H9 (cell line): ENCODE data around the gene AADAC. TPM values are rescaled to one million over a fixed set of nuclear protein-coding genes. Genes with fewer than 3 reads are reported as not detected.
A peak's percentile ranks its signal among the peaks of the same experiment; 100 is the strongest.

Experiments
- DNase-seq: peaks from one replicate; pipeline ENCODE4 v3.0.0-alpha.2; 2017
- H2AFZ ChIP-seq: one replicate; pipeline ENCODE4 v1.6.1; 2013; ENCODE audit warnings: mild to moderate bottlenecking, low read length, control low read depth, moderate library complexity
- H2AK5ac ChIP-seq: 2 replicates; pipeline ENCODE4 v1.6.1; 2013; ENCODE audit warnings: low read length, control low read depth, mixed read lengths; ENCODE audit not compliant: insufficient read length
- H2BK120ac ChIP-seq: one replicate; pipeline ENCODE4 v1.6.1; 2013; ENCODE audit warnings: low read depth, mild to moderate bottlenecking, low read length, control low read depth, inconsistent platforms; ENCODE audit not compliant: poor library complexity, severe bottlenecking
- H2BK12ac ChIP-seq: 2 replicates; pipeline ENCODE4 v1.6.1; 2013; ENCODE audit warnings: low read length, control low read depth, mixed read lengths, low read depth; ENCODE audit not compliant: insufficient read length
- H2BK15ac ChIP-seq: 2 replicates; pipeline ENCODE4 v1.6.1; 2013; ENCODE audit warnings: low read depth, low read length, control low read depth
- H2BK20ac ChIP-seq: one replicate; pipeline ENCODE4 v1.6.1; 2013; ENCODE audit warnings: low read depth, mild to moderate bottlenecking, low read length, control low read depth, inconsistent platforms; ENCODE audit not compliant: poor library complexity, severe bottlenecking
- H2BK5ac ChIP-seq: 2 replicates; pipeline ENCODE4 v1.6.1; 2013; ENCODE audit warnings: low read length, control low read depth, mixed read lengths; ENCODE audit not compliant: insufficient read length
- H3K14ac ChIP-seq: 2 replicates; pipeline ENCODE4 v1.6.1; 2013; ENCODE audit warnings: low read length, control low read depth; ENCODE audit not compliant: insufficient read depth
- H3K18ac ChIP-seq: 2 replicates; pipeline ENCODE4 v1.6.1; 2013; ENCODE audit warnings: low read depth, mild to moderate bottlenecking, mixed read lengths, low read length, control low read depth; ENCODE audit not compliant: insufficient read length
- H3K23ac ChIP-seq: 2 replicates; pipeline ENCODE4 v1.6.1; 2013; ENCODE audit warnings: low read length, control low read depth, mixed read lengths, low read depth; ENCODE audit not compliant: insufficient read length
- H3K23me2 ChIP-seq: 2 replicates; pipeline ENCODE4 v1.6.1; 2013; ENCODE audit warnings: low read depth, mild to moderate bottlenecking, mixed read lengths, low read length, control low read depth; ENCODE audit not compliant: insufficient read length, poor library complexity, severe bottlenecking
- H3K27ac ChIP-seq: 2 replicates; pipeline ENCODE4 v1.5.1; 2013; ENCODE audit warnings: low read length, control low read depth, mixed read lengths, low read depth; ENCODE audit not compliant: insufficient read length
- H3K27me3 ChIP-seq: 2 replicates; pipeline ENCODE4 v1.6.1; 2013; ENCODE audit warnings: low read length, control low read depth, inconsistent platforms; ENCODE audit not compliant: insufficient read depth
- H3K4ac ChIP-seq: 2 replicates; pipeline ENCODE4 v1.6.1; 2013; ENCODE audit warnings: low read depth, mild to moderate bottlenecking, control low read depth, inconsistent platforms, low read length, moderate library complexity
- H3K4me1 ChIP-seq: 2 replicates; pipeline ENCODE4 v1.6.1; 2013; ENCODE audit warnings: low read length, control low read depth, inconsistent platforms; ENCODE audit not compliant: insufficient read depth
- H3K4me2 ChIP-seq: 2 replicates; pipeline ENCODE4 v1.6.1; 2013; ENCODE audit warnings: low read length, control low read depth, mixed read lengths; ENCODE audit not compliant: insufficient read length, insufficient read depth
- H3K56ac ChIP-seq: 2 replicates; pipeline ENCODE4 v1.6.1; 2013; ENCODE audit warnings: low read depth, mild to moderate bottlenecking, mixed read lengths, low read length, control low read depth; ENCODE audit not compliant: insufficient read length
- H3K79me1 ChIP-seq: 2 replicates; pipeline ENCODE4 v1.6.1; 2013; ENCODE audit warnings: low read depth, mild to moderate bottlenecking, moderate library complexity, low read length, control low read depth, inconsistent platforms; ENCODE audit not compliant: insufficient read depth, poor library complexity, severe bottlenecking
- H3K79me2 ChIP-seq: 2 replicates; pipeline ENCODE4 v1.6.1; 2013; ENCODE audit warnings: low read length, control low read depth, inconsistent platforms; ENCODE audit not compliant: insufficient read depth
- H3K9ac ChIP-seq: 2 replicates; pipeline ENCODE4 v1.6.1; 2013; ENCODE audit warnings: low read length, control low read depth, mixed read lengths; ENCODE audit not compliant: insufficient read length; ENCODE audit errors: extremely low read depth
- H3K9me3 ChIP-seq: one replicate; pipeline ENCODE4 v1.6.1; 2013; ENCODE audit warnings: low read depth, low read length, inconsistent platforms; ENCODE audit not compliant: control insufficient read depth
- H3T11ph ChIP-seq: one replicate; pipeline ENCODE4 v1.6.1; 2013; ENCODE audit warnings: mild to moderate bottlenecking, low read length, control low read depth, inconsistent platforms
- H4K20me1 ChIP-seq: one replicate; pipeline ENCODE4 v1.6.1; 2013; ENCODE audit not compliant: control insufficient read depth, insufficient read length, insufficient read depth
- H4K5ac ChIP-seq: 2 replicates; pipeline ENCODE4 v1.6.1; 2013; ENCODE audit warnings: low read depth, mild to moderate bottlenecking, mixed read lengths, low read length, control low read depth; ENCODE audit not compliant: insufficient read length
- H4K8ac ChIP-seq: replicated peaks from 2 replicates; pipeline ENCODE4 v1.6.1; 2013; ENCODE audit warnings: low read length, control low read depth, mixed read lengths, low read depth; ENCODE audit not compliant: insufficient read length
- H4K91ac ChIP-seq: 2 replicates; pipeline ENCODE4 v1.6.1; 2013; ENCODE audit warnings: low read depth, mild to moderate bottlenecking, moderate library complexity, mixed read lengths, low read length, control low read depth; ENCODE audit not compliant: insufficient read length
- H3K27ac Mint-ChIP-seq, 3 experiments: 2 replicates in 2 of 3; 3 replicates in 1 of 3; pipeline ENCODE4 v1.8.0; 2020 to 2021; ENCODE audit warnings: mixed read lengths in 3 of 3, mild to moderate bottlenecking in 1 of 3, moderate library complexity in 1 of 3
- H3K27me3 Mint-ChIP-seq: 2 replicates; pipeline ENCODE4 v1.8.0; 2021; ENCODE audit warnings: low read depth, mild to moderate bottlenecking, moderate library complexity, mixed read lengths
- H3K36me3 Mint-ChIP-seq, 3 experiments: 2 replicates in 2 of 3; 3 replicates in 1 of 3; pipeline ENCODE4 v1.8.0; 2020 to 2021; ENCODE audit warnings: low read depth in 3 of 3, mixed read lengths in 3 of 3; ENCODE audit not compliant: insufficient read depth in 1 of 3
- H3K4me1 Mint-ChIP-seq, 2 experiments: 2 replicates each; pipeline ENCODE4 v1.8.0; 2020; ENCODE audit warnings: mixed read lengths in 2 of 2
- H3K4me3 Mint-ChIP-seq, 2 experiments: 2 replicates in 1 of 2; 3 replicates in 1 of 2; pipeline ENCODE4 v1.8.0; 2020 to 2021; ENCODE audit warnings: mild to moderate bottlenecking in 2 of 2, mixed read lengths in 2 of 2, moderate library complexity in 1 of 2
- H3K9me3 Mint-ChIP-seq, 2 experiments: 2 replicates in 1 of 2; 3 replicates in 1 of 2; pipeline ENCODE4 v1.8.0; 2020; ENCODE audit warnings: mild to moderate bottlenecking in 2 of 2, mixed read lengths in 2 of 2, moderate library complexity in 1 of 2
- CTCF ChIP-seq: fragments of 200-600 bp; sonication (generic); conservative IDR thresholded peaks from 3 replicates; pipeline ENCODE4 v1.8.0; 2021; ENCODE audit warnings: antibody characterized with exemption, mild to moderate bottlenecking
- WGBS: extraction: QIAGEN DNeasy Blood & Tissue Kit; methylation state at CpG from one replicate; pipeline ENCODE4 v1.1.7; 2013; ENCODE audit warnings: missing lambda C conversion rate, low lambda C conversion rate, mixed read lengths; ENCODE audit not compliant: insufficient read length; ENCODE audit errors: extremely low coverage; 5-methylcytosine and 5-hydroxymethylcytosine counted together
- total RNA-seq: library from RNA; stranded (reverse); gene quantifications from 2 replicates; pipeline ENCODE4 v1.2.1, GENCODE V29; 2021

Gene AADAC
- total RNA-seq, 1 experiment from 2014 or later = not detected

DNA sequence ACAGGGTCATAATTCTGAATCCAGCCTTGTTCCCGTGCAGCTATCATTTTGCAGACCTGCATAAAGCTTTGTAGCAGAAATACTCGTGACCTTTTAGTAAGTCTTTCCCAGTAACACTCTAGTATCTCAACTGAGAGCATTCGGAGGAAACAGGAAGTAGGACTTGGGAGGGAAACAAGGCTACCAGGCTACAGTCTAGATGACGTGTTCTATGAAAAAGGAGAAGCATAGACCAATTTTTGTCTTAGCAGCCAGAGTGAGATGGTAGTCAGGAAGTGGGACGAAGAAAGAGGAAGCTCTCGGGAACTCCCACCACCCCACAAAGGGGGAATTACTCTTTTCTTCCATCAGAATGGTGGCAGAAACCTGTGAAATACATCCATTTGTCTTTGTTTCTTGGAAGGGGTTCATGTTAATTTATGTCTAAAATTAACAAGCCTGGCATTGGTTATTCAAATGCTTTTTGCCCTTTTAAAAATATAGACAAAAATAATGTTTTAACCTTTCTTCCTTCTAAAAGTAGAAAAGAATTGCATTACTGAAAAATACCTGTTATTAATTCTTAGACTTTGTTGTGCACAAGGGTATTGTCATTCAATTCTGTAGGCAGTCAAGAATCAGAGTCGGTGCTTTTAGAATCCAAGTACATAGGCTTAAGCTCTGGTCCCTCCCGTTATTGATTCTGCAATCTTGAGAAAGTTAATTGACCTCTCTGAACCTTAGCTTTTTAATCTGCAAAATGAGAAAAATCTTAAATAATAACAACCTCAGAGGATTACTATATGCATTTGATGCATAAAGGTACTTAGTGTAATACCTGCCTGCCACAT, 57.9 kb downstream of the AADAC start:
- Histone ChIP-seq H3K9me3 (no peaks in the 10 kb centered on the region), H3K79me2 (no peaks in the 10 kb centered on the region), H3K79me1 (no peaks in the 10 kb centered on the region), H3K4me1 (0 out of 2 replicates have a peak, but pooled peaks cover 2% of the 10 kb centered on the region), H2BK12ac (no peak overlapping the region), H4K8ac (no peak overlapping the region), H3K27ac (no peak overlapping the region), H3K4me2 (no peak overlapping the region), H2BK20ac (no peak overlapping the region), H3K9ac (no peak overlapping the region), H3K18ac (no peak overlapping the region), H2BK5ac (no peak overlapping the region), H4K5ac (no peak overlapping the region), H3K14ac (no peak overlapping the region), H3K23me2 (no peaks in the 10 kb centered on the region), H3K56ac (no peak overlapping the region), H3K23ac (no peak overlapping the region), H3K27me3 (no peaks in the 10 kb centered on the region), H3T11ph (no peak overlapping the region), H2AFZ (peak overlapping the region; percentile 6), H3K4ac (no peak overlapping the region), H4K20me1 (no peaks in the 10 kb centered on the region), H4K91ac (no peak overlapping the region), H2BK15ac (no peak overlapping the region), H2AK5ac (no peak overlapping the region), H2BK120ac (no peak overlapping the region)
- DNase-seq = no peak
- no CpG with 5 or more reads among the region's 8 CpGs for WGBS
- Mint-ChIP-seq H3K4me3 (no peak overlapping the region), H3K27me3 (no peaks in the 10 kb centered on the region), H3K9me3 (no peaks in the 10 kb centered on the region), H3K36me3 (no peaks in the 10 kb centered on the region), H3K27ac (peak overlapping the region in 1 of 3 experiments; percentile 34; a peak in 1 of 7 replicates), H3K4me1 (peaks cover 0 to 2% of the 10 kb centered on the region in 2 experiments; a peak in 2 of 4 replicates)
- TF ChIP-seq CTCF = no peak
